Natural killer cell (primary cell): ENCODE measurements around the gene NACC2. TPM values are rescaled to one million over a fixed set of nuclear protein-coding genes. Genes with fewer than 3 reads are reported as not detected.

Experiments
- ATAC-seq, 3 donors: fragments of 150-1000 bp in 2 of 3; fragments of 200-7000 bp in 1 of 3; cut with Tn5 transposase; 1 replicate in 1 of 3; 2 replicates in 2 of 3; pipeline ENCODE4 v1.10.0; 2021; ENCODE audit warnings: mild to moderate bottlenecking in 2 of 3, moderate library complexity in 2 of 3
- DNase-seq, 2 donors: peaks; one replicate each; pipeline versions ENCODE4 v3.0.0 to v3.0.0-alpha.2; 2013 to 2021; ENCODE audit warnings: mixed read lengths in 1 of 2
- H3K27ac ChIP-seq: one replicate; pipeline ENCODE4 v1.5.1; 2013; ENCODE audit warnings: mild to moderate bottlenecking, low read length
- H3K27me3 ChIP-seq: one replicate; pipeline ENCODE4 v1.6.1; 2013; ENCODE audit warnings: low read length; ENCODE audit not compliant: control insufficient read depth, insufficient read depth
- H3K36me3 ChIP-seq: one replicate; pipeline ENCODE4 v1.6.1; 2013; ENCODE audit warnings: low read length; ENCODE audit not compliant: control insufficient read depth, insufficient read depth
- H3K4me1 ChIP-seq: one replicate; pipeline ENCODE4 v1.6.1; 2013; ENCODE audit warnings: low read length; ENCODE audit not compliant: control insufficient read depth, insufficient read depth
- H3K4me3 ChIP-seq: one replicate; pipeline ENCODE4 v1.5.1; 2013; ENCODE audit warnings: low read length
- H3K9me3 ChIP-seq: one replicate; pipeline ENCODE4 v1.6.1; 2013; ENCODE audit warnings: low read length; ENCODE audit not compliant: control insufficient read depth, insufficient read depth
- H3K27ac Mint-ChIP-seq, 2 donors: one replicate each; pipeline ENCODE4 v1.8.0; 2022; ENCODE audit warnings: mild to moderate bottlenecking in 2 of 2, mixed read lengths in 2 of 2, moderate library complexity in 1 of 2
- H3K27me3 Mint-ChIP-seq, 2 donors: one replicate each; pipeline ENCODE4 v1.8.0; 2022; ENCODE audit warnings: low read depth in 2 of 2, mixed read lengths in 2 of 2
- H3K36me3 Mint-ChIP-seq: one replicate; pipeline ENCODE4 v1.8.0; 2022; ENCODE audit warnings: mixed read lengths
- H3K4me1 Mint-ChIP-seq, 2 donors: one replicate each; pipeline ENCODE4 v1.8.0; 2022; ENCODE audit warnings: mixed read lengths in 2 of 2
- H3K4me3 Mint-ChIP-seq: one replicate; pipeline ENCODE4 v1.8.0; 2022; ENCODE audit warnings: mild to moderate bottlenecking, moderate library complexity, mixed read lengths
- H3K9me3 Mint-ChIP-seq, 2 donors: one replicate each; pipeline ENCODE4 v1.8.0; 2022; ENCODE audit warnings: mixed read lengths in 2 of 2
- CTCF ChIP-seq: fragments of 200-600 bp; IDR thresholded peaks from one replicate; pipeline ENCODE4 v1.8.0; 2022; ENCODE audit warnings: antibody characterized with exemption
- WGBS: methylation state at CpG from one replicate; pipeline ENCODE4 v1.1.7; 2013; ENCODE audit warnings: missing lambda C conversion rate; ENCODE audit not compliant: insufficient coverage; 5-methylcytosine and 5-hydroxymethylcytosine counted together
- intact Hi-C: fragments of 100-400 bp; cut with micrococcal nuclease; formaldehyde crosslinking; loops from one replicate; pipeline ENCODE4 v1.14.2; 2022
- total RNA-seq, 4 donors: library from RNA; stranded (reverse); fragments of 120-200 nt in 1 of 4; gene quantifications; one replicate each; pipeline versions ENCODE4 v1.2.3 to v1.2.4, GENCODE V29; 2013 to 2022

Gene NACC2
- total RNA-seq, 3 donors from 2014 or later (not counting 1 experiment from before 2014, with no cell fraction given) = 14.5 to 21.6 (median 21.2) TPM

GRCh38 chr9:136077491-136077890, 17.6 kb downstream of the NACC2 start:
- ATAC-seq (no peak), DNase-seq (no peak)
- no peaks in the 10 kb centered on the region for H3K9me3 ChIP-seq
- H3K4me1 ChIP-seq = peaks cover 32% of the 10 kb centered on the region
- WGBS = 86% methylated on average over 5 of the region's 8 CpGs
- Mint-ChIP-seq H3K27me3 (no peaks in the 10 kb centered on the region), H3K4me1 (peaks cover 32 to 37% of the 10 kb centered on the region in 2 donors), H3K36me3 (no peaks in the 10 kb centered on the region), H3K27ac (peak overlapping the region; percentile 5 to 45), H3K4me3 (no peak overlapping the region), H3K9me3 (no peaks in the 10 kb centered on the region)
- H3K27ac ChIP-seq = no peak overlapping the region
- no peaks in the 10 kb centered on the region for H3K36me3 ChIP-seq
- H3K27me3 ChIP-seq = no peaks in the 10 kb centered on the region
- intact Hi-C loops = no loop called here
- TF ChIP-seq CTCF = no peak
- H3K4me3 ChIP-seq = no peak overlapping the region

- no peaks in the 10 kb centered on the region for H3K9me3 Mint-ChIP-seq
- no peak for TF ChIP-seq CTCF
- WGBS = 23% methylated on average over 26 of the region's 26 CpGs
- no peaks in the 10 kb centered on the region for H3K27me3 Mint-ChIP-seq
- Histone ChIP-seq H3K36me3 (no peaks in the 10 kb centered on the region), H3K27ac (peak overlapping the region; percentile 33), H3K27me3 (no peaks in the 10 kb centered on the region), H3K9me3 (no peaks in the 10 kb centered on the region), H3K4me1 (peaks cover 32% of the 10 kb centered on the region), H3K4me3 (no peak overlapping the region)
- peak overlapping the region; percentile 69 to 77 for H3K27ac Mint-ChIP-seq
- H3K4me3 Mint-ChIP-seq = peak overlapping the region; percentile 41
- no peaks in the 10 kb centered on the region for H3K36me3 Mint-ChIP-seq
- no peak for DNase-seq
- intact Hi-C loops = no loop called here
- ATAC-seq = peak; percentile 44 to 68 (median 54)
- peaks cover 32 to 37% of the 10 kb centered on the region in 2 donors for H3K4me1 Mint-ChIP-seq
Observed at GRCh38 chr9:136075881-136076678, 19.0 kb downstream of the NACC2 start.

GRCh38 chr9:136075134-136075841, 19.8 kb downstream of the NACC2 start:
- no peaks in the 10 kb centered on the region for H3K36me3 Mint-ChIP-seq
- 76% methylated on average over 35 of the region's 35 CpGs for WGBS
- H3K9me3 ChIP-seq = no peaks in the 10 kb centered on the region
- ATAC-seq (no peak), DNase-seq (no peak)
- H3K27ac Mint-ChIP-seq = peak overlapping the region; percentile 69 to 77
- H3K27me3 ChIP-seq = no peaks in the 10 kb centered on the region
- intact Hi-C loops = no loop called here
- H3K4me1 Mint-ChIP-seq = peaks cover 33 to 38% of the 10 kb centered on the region in 2 donors
- H3K36me3 ChIP-seq = no peaks in the 10 kb centered on the region
- TF ChIP-seq CTCF = no peak
- H3K4me1 ChIP-seq = peaks cover 31% of the 10 kb centered on the region
- no peaks in the 10 kb centered on the region for H3K9me3 Mint-ChIP-seq
- H3K4me3 Mint-ChIP-seq = no peak overlapping the region
- H3K4me3 ChIP-seq = no peak overlapping the region
- no peaks in the 10 kb centered on the region for H3K27me3 Mint-ChIP-seq
- H3K27ac ChIP-seq = peak overlapping the region; percentile 33
